ENCODE data around the gene EML4. TPM values are rescaled to one million over a fixed set of nuclear protein-coding genes. Genes with fewer than 3 reads are reported as not detected.
A peak's percentile ranks its signal among the peaks of the same experiment; 100 is the strongest.

EML4 gene
- total and polyA plus RNA-seq, 9 of the 15 experiments (the other 6 are each of a cell fraction or from before 2014, with no cell fraction given): 14.7 to 48.3 (median 36.5) TPM

DNA sequence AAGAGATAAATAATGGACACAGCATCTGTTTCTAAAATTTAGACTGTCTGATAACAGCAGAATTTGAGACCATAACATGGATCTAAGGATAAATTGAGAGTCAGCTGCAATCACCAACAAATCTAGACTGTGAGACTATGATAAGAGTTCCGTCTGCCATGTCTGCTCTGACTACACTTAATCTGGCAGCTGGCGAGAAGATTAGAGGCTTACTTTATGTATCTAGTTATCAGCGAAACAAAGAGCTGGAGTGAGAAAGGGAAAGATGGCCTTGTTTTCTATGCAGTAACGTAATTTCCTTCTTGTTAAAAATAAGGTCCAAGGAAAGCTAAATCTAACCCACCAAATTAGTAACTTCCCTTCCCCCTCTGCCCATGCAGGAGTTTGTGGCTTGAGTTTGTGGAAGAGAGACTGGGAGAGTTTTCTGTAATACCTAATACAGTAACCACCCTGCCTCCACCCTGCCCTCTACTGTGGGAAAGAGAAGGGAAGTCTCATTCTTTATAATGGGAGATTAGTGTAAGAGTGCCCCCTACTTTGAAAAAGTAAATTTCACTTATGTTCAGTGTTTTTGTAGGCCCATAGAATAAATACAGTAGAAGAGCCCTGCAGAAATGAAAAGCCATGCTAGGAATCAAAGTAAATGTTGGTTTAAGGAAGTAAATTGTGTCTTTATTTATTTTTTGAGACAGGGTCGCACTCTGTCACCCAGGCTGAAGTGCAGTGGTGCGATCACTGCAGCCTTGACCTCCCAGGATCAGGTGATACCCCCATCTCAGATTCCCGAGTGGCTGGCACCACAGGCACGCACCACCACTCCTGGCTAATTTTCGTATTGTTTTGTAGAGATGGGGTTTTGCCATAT is 27.5 kb downstream of the EML4 start (continued):
- TF ChIP-seq ZNF175 (CRISPR knock-in tag; IDR thresholded peaks at IDR 0.05; ENCODE audit: low read depth): no peak
- TF ChIP-seq ZFP36 (IDR thresholded peaks at IDR 0.05; ENCODE audit: low read depth, low read length, partially characterized antibody): no peak
- peak; percentile 84 for TF ChIP-seq HMBOX1 (IDR thresholded peaks at IDR 0.05)
- TF ChIP-seq MAFK (IDR thresholded peaks at IDR 0.05; ENCODE audit: low read length): no peak
- TF ChIP-seq NR4A1 (CRISPR knock-in tag; IDR thresholded peaks at IDR 0.05): no peak
- TF ChIP-seq NR4A1 (tag; IDR thresholded peaks at IDR 0.05): peak; percentile 60; the same call in 1 of the 2 replicates
- TF ChIP-seq, protein P1, sequence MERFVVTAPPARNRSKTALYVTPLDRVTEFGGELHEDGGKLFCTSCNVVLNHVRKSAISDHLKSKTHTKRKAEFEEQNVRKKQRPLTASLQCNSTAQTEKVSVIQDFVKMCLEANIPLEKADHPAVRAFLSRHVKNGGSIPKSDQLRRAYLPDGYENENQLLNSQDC (CRISPR knock-in tag; IDR thresholded peaks at IDR 0.05): no peak
- no peak for TF ChIP-seq SNIP1 (IDR thresholded peaks at IDR 0.05; ENCODE audit: low read depth)
- no peak for TF ChIP-seq HDAC8 (tag; IDR thresholded peaks at IDR 0.05)
- TF ChIP-seq, protein P2, sequence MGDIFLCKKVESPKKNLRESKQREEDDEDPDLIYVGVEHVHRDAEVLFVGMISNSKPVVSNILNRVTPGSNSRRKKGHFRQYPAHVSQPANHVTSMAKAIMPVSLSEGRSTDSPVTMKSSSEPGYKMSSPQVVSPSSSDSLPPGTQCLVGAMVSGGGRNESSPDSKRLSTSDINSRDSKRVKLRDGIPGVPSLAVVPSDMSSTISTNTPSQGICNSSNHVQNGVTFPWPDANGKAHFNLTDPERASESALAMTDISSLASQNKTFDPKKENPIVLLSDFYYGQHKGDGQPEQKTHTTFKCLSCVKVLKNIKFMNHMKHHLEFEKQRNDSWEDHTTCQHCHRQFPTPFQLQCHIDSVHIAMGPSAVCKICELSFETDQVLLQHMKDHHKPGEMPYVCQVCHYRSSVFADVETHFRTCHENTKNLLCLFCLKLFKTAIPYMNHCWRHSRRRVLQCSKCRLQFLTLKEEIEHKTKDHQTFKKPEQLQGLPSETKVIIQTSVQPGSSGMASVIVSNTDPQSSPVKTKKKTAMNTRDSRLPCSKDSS (IDR thresholded peaks at IDR 0.05; ENCODE audit: low read depth, partially characterized antibody): no peak
- TF ChIP-seq ZNF668 (CRISPR knock-in tag; IDR thresholded peaks at IDR 0.05): no peak
- TF ChIP-seq CBX5 (IDR thresholded peaks at IDR 0.05; ENCODE audit: borderline replicate concordance, low read depth): no peak
- TF ChIP-seq REST (IDR thresholded peaks at IDR 0.05; ENCODE audit: borderline replicate concordance): peak; percentile 90
- no peak for TF ChIP-seq REST (CRISPR knock-in tag; IDR thresholded peaks at IDR 0.05; ENCODE audit: low read depth)
- no peak for TF ChIP-seq ZBTB1 (CRISPR knock-in tag; IDR thresholded peaks at IDR 0.05; ENCODE audit: borderline replicate concordance, low read depth)
- TF ChIP-seq MTA2 (IDR thresholded peaks at IDR 0.05; ENCODE audit: low read depth): peak; percentile 92
- TF ChIP-seq ZNF699 (CRISPR knock-in tag; IDR thresholded peaks at IDR 0.05; ENCODE audit: insufficient replicate concordance): no peak
